Neutrophil (primary cell): ENCODE measurements around the gene C19orf44.

ENCODE experiments used
- H3K27ac ChIP-seq: fragments of 200-600 bp; sonication (generic); 2 replicates; pipeline ENCODE4 v1.5.1; 2016; ENCODE audit warnings: mild to moderate bottlenecking, moderate library complexity
- H3K27me3 ChIP-seq: fragments of 200-600 bp; sonication (generic); 2 replicates; pipeline ENCODE4 v1.6.0; 2016; ENCODE audit warnings: mild to moderate bottlenecking
- H3K36me3 ChIP-seq: fragments of 200-600 bp; sonication (generic); 2 replicates; pipeline ENCODE4 v1.5.1; 2017
- H3K4me1 ChIP-seq, 2 experiments: fragments of 200-600 bp in 1 of 2; sonication (generic) in 1 of 2; 1 replicate in 1 of 2; 2 replicates in 1 of 2; pipeline versions ENCODE4 v1.5.1 to v1.6.1; 2013 to 2016; ENCODE audit warnings: low read depth in 1 of 2, low read length in 1 of 2, mild to moderate bottlenecking in 1 of 2, moderate library complexity in 1 of 2; ENCODE audit not compliant: control insufficient read depth in 1 of 2, insufficient read depth in 1 of 2
- H3K4me3 ChIP-seq, 2 experiments: fragments of 200-600 bp in 1 of 2; sonication (generic) in 1 of 2; 1 replicate in 1 of 2; 2 replicates in 1 of 2; pipeline ENCODE4 v1.5.1; 2013 to 2016; ENCODE audit warnings: low read depth in 1 of 2, low read length in 1 of 2, mild to moderate bottlenecking in 1 of 2, moderate library complexity in 1 of 2
- H3K9me3 ChIP-seq: fragments of 200-600 bp; sonication (generic); 2 replicates; pipeline ENCODE4 v1.5.1; 2016
- CTCF ChIP-seq: fragments of 200-600 bp; sonication (generic); IDR thresholded peaks from 2 replicates; pipeline ENCODE4 v1.5.1; 2016; ENCODE audit warnings: antibody characterized with exemption

C19orf44 gene

GRCh38 chr19:16530540-16531379, 34.6 kb downstream of the C19orf44 start:
- no peak for TF ChIP-seq CTCF
- Histone ChIP-seq H3K4me1 (no peaks in the 10 kb centered on the region), H3K27me3 (no peaks in the 10 kb centered on the region), H3K9me3 (no peaks in the 10 kb centered on the region), H3K27ac (no peak overlapping the region), H3K36me3 (peaks cover 100% of the 10 kb centered on the region), H3K4me3 (no peak overlapping the region)

- Histone ChIP-seq H3K27me3 (no peaks in the 10 kb centered on the region), H3K9me3 (no peaks in the 10 kb centered on the region), H3K36me3 (peaks cover 100% of the 10 kb centered on the region), H3K4me3 (no peak overlapping the region), H3K27ac (no peak overlapping the region), H3K4me1 (no peaks in the 10 kb centered on the region)
- TF ChIP-seq CTCF = no peak
Observed at GRCh38 chr19:16531380-16531669, 35.1 kb downstream of the C19orf44 start.

GRCh38 chr19:16532440-16533234, 36.4 kb downstream of the C19orf44 start:
- H3K27ac ChIP-seq = no peak overlapping the region

GRCh38 chr19:16535381-16535780, 39.2 kb downstream of the C19orf44 start:
- Histone ChIP-seq H3K36me3 (peaks cover 91% of the 10 kb centered on the region), H3K27me3 (no peaks in the 10 kb centered on the region), H3K4me1 (no peaks in the 10 kb centered on the region), H3K4me3 (no peak overlapping the region), H3K27ac (no peak overlapping the region), H3K9me3 (no peaks in the 10 kb centered on the region)
- TF ChIP-seq CTCF = no peak

More at GRCh38 chr19:16532440-16533234, 36.4 kb downstream of the C19orf44 start:
- TF ChIP-seq CTCF = no peak
- peaks cover 99% of the 10 kb centered on the region for H3K36me3 ChIP-seq
- no peak overlapping the region for H3K4me3 ChIP-seq
- no peaks in the 10 kb centered on the region for H3K4me1 ChIP-seq
- H3K27me3 ChIP-seq = no peaks in the 10 kb centered on the region
- H3K9me3 ChIP-seq = no peaks in the 10 kb centered on the region

- Histone ChIP-seq H3K27me3 (no peaks in the 10 kb centered on the region), H3K4me3 (no peak overlapping the region), H3K4me1 (peaks cover 4 to 5% of the 10 kb centered on the region in 2 experiments), H3K9me3 (no peaks in the 10 kb centered on the region), H3K36me3 (peaks cover 83% of the 10 kb centered on the region), H3K27ac (no peak overlapping the region)
- no peak for TF ChIP-seq CTCF
Observed at GRCh38 chr19:16536130-16536529, 39.9 kb downstream of the C19orf44 start.
